A549 (cell line): Measurements from ENCODE around the gene CHRNB1. TPM values are rescaled to one million over a fixed set of nuclear protein-coding genes. Genes with fewer than 3 reads are reported as not detected.

Experiments
- ATAC-seq, 2 experiments: fragments of 200-7000 bp in 1 of 2; fragments of >200 bp in 1 of 2; cut with Nextera tagmentation in 1 of 2; cut with Tn5 transposase in 1 of 2; 3 replicates each; pipeline versions ENCODE4 v1.8.0 to v1.9.1; 2018 to 2020; ENCODE audit warnings: mild to moderate bottlenecking in 1 of 2, moderate library complexity in 1 of 2
- CTCF ChIA-PET: fragments of 300-600 bp; sonication (Branson Sonifier 250); formaldehyde crosslinking; extraction: SDS; loops from one replicate; lab custom pipeline; 2021; ENCODE audit warnings: antibody characterized with exemption, inconsistent platforms; lab: Yijun Ruan, JAX
- POLR2A ChIA-PET: fragments of 350-600 bp; formaldehyde crosslinking; extraction: SDS; loops from one replicate; lab custom pipeline; 2021; ENCODE audit warnings: antibody characterized with exemption, inconsistent platforms; lab: Yijun Ruan, JAX
- DNase-seq, 2 experiments: peaks; one replicate each; pipeline versions ENCODE4 v3.0.0 to v3.0.0-alpha.2; 2011 to 2016; ENCODE audit warnings: low read depth in 1 of 2, low spot score in 1 of 2
- FAIRE-seq: peaks from 2 replicates; lab custom pipeline; 2011; peaks lifted over from hg19 to GRCh38; lab: Jason Lieb, UNC
- H3K27ac ChIP-seq, 2 experiments: fragments of >200 bp; sonication (Bioruptor Twin); formaldehyde crosslinking; 3 replicates each; pipeline ENCODE4 v1.5.1; 2016 to 2017
- H3K4me1 ChIP-seq: fragments of >200 bp; sonication (Bioruptor Twin); formaldehyde crosslinking; 3 replicates; pipeline ENCODE4 v1.6.1; 2016
- H3K4me2 ChIP-seq: fragments of >200 bp; sonication (Bioruptor Twin); formaldehyde crosslinking; 3 replicates; pipeline ENCODE4 v1.6.1; 2016
- H3K4me3 ChIP-seq: fragments of >200 bp; sonication (Bioruptor Twin); formaldehyde crosslinking; 3 replicates; pipeline ENCODE4 v1.5.1; 2016
- H3K9me3 ChIP-seq: fragments of >200 bp; sonication (Bioruptor Twin); formaldehyde crosslinking; 3 replicates; pipeline ENCODE4 v1.6.1; 2016
- CHD2 ChIP-seq: fragments of 150-350 bp; IDR thresholded peaks from 2 replicates; pipeline ENCODE4 v1.6.1; 2014; ENCODE audit warnings: low read length; ENCODE audit not compliant: partially characterized antibody
- EHF ChIP-seq: fragments of 250-450 bp; sonication (Bioruptor Pico); IDR thresholded peaks from 2 replicates; pipeline ENCODE4 v1.5.0; 2020; ENCODE audit warnings: mild to moderate bottlenecking
- FOSB ChIP-seq: fragments of 250-450 bp; sonication (Bioruptor Pico); IDR thresholded peaks from 2 replicates; pipeline ENCODE4 v1.5.0; 2020; ENCODE audit warnings: mild to moderate bottlenecking, moderate library complexity
- GATA3 ChIP-seq: IDR thresholded peaks from 2 replicates; pipeline ENCODE4 v1.6.1; 2012; ENCODE audit warnings: borderline replicate concordance
- HOXB13 ChIP-seq: fragments of 250-450 bp; sonication (Bioruptor Pico); IDR thresholded peaks from 2 replicates; pipeline ENCODE4 v1.5.0; 2020; ENCODE audit warnings: low read depth, mild to moderate bottlenecking, moderate library complexity
- KDM1A ChIP-seq: fragments of 200-600 bp; sonication (generic); IDR thresholded peaks from 2 replicates; pipeline ENCODE4 v1.6.1; 2016; ENCODE audit warnings: low read depth, mild to moderate bottlenecking
- MYC ChIP-seq: IDR thresholded peaks from 2 replicates; pipeline ENCODE4 v1.6.1; 2012; ENCODE audit warnings: mild to moderate bottlenecking, inconsistent platforms, low read length, improper control_type of control experiment, borderline replicate concordance
- NR3C1 ChIP-seq: fragments of >200 bp; sonication (Bioruptor Twin); formaldehyde crosslinking; IDR thresholded peaks from 3 replicates; pipeline ENCODE4 v1.6.1; 2017
- PHF8 ChIP-seq: fragments of 200-600 bp; sonication (generic); IDR thresholded peaks from 2 replicates; pipeline ENCODE4 v1.6.1; 2016; ENCODE audit warnings: low read depth, mild to moderate bottlenecking, antibody characterized with exemption, moderate library complexity, borderline replicate concordance
- POLR2A ChIP-seq: IDR thresholded peaks from 2 replicates; pipeline ENCODE4 v1.6.1; 2012; ENCODE audit warnings: mild to moderate bottlenecking, low read length
- RARB ChIP-seq: fragments of 250-450 bp; sonication (Bioruptor Pico); IDR thresholded peaks from 2 replicates; pipeline ENCODE4 v1.8.0; 2021; ENCODE audit warnings: mild to moderate bottlenecking, moderate library complexity
- RFX5 ChIP-seq: fragments of 450-650 bp; IDR thresholded peaks from 2 replicates; pipeline ENCODE4 v1.7.1; 2014; ENCODE audit warnings: antibody characterized with exemption, mild to moderate bottlenecking, moderate library complexity
- RNF2 ChIP-seq: fragments of 200-600 bp; sonication (generic); IDR thresholded peaks from 2 replicates; pipeline ENCODE4 v1.6.1; 2016; ENCODE audit warnings: low read depth, mild to moderate bottlenecking, antibody characterized with exemption, moderate library complexity, borderline replicate concordance
- ZFP36 ChIP-seq: fragments of 450-650 bp; IDR thresholded peaks from 2 replicates; pipeline ENCODE4 v1.6.1; 2014; ENCODE audit warnings: borderline replicate concordance; ENCODE audit not compliant: partially characterized antibody
- ZSCAN20 ChIP-seq: fragments of 250-450 bp; sonication (Bioruptor Pico); IDR thresholded peaks from 2 replicates; pipeline ENCODE4 v1.8.0; 2022; ENCODE audit warnings: mild to moderate bottlenecking, moderate library complexity
- WGBS: methylation state at CpG from one replicate; pipeline ENCODE4 v1.1.6; 2017; ENCODE audit errors: missing lambda C conversion rate; 5-methylcytosine and 5-hydroxymethylcytosine counted together
- polyA plus RNA-seq, 4 experiments: library from polyadenylated mRNA; depleted of rRNA in 3 of 4; stranded (reverse); fragments of >200 nt; fragmentation: RNase III in 1 of 4; extraction: RNeasy Plus Mini Kit Qiagen cat#74134 plus additional on column Dnase treatment in 1 of 4; gene quantifications; 2 replicates in 3 of 4; 3 replicates in 1 of 4; pipeline ENCODE4 v1.2.3, GENCODE V29; 2011 to 2017
- TF ChIP-seq, protein P1 (sequence below): fragments of 250-450 bp; sonication (Bioruptor Pico); IDR thresholded peaks from 2 replicates; pipeline ENCODE4 v1.5.0; 2020; ENCODE audit warnings: low read depth, mild to moderate bottlenecking, moderate library complexity
- TF ChIP-seq, protein P2 (sequence below): fragments of >200 bp; sonication (Bioruptor Twin); formaldehyde crosslinking; IDR thresholded peaks from 2 replicates; pipeline ENCODE4 v1.6.1; 2016
- TF ChIP-seq, protein P3 (sequence below): fragments of 150-350 bp; IDR thresholded peaks from 2 replicates; pipeline ENCODE4 v1.6.1; 2014; ENCODE audit warnings: low read depth, mild to moderate bottlenecking, low read length
- TF ChIP-seq, protein P4 (sequence below): IDR thresholded peaks from 2 replicates; pipeline ENCODE4 v1.6.1; 2012; ENCODE audit warnings: low read depth, borderline replicate concordance
- TF ChIP-seq, protein P5 (sequence below): fragments of >200 bp; sonication (Bioruptor Twin); formaldehyde crosslinking; IDR thresholded peaks from 3 replicates; pipeline ENCODE4 v1.6.1; 2016
- TF ChIP-seq, protein P6 (sequence below): IDR thresholded peaks from 2 replicates; pipeline ENCODE4 v1.6.1; 2012

Gene CHRNB1
- polyA plus RNA-seq, 2 of the 4 experiments (the other 2 are of a cell fraction) = 6.5 to 8.4 TPM

DNA sequence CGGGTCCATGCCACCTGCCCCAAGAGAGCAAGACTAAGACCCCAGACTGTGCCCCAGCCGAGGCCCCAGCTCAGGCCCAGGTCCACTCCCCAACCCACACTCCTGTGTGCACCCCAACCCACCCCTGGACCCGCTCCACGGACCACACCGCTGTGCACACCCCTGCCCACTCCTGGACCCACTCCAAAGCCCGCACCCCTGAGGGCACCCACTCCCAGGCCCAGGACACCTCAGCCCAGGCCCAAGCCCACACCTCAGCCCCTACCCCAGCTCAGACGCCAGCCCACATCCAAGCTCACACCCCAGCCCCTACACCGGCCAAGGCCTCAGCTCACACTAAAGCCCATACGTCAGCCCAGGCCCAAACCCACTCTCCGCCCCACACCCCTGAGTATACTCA lies 15.1 kb upstream of the CHRNB1 start:
- TF ChIP-seq ZFP36 (no peak), EHF (CRISPR knock-in tag) (no peak), ZSCAN20 (no peak), KDM1A (no peak), CHD2 (no peak)
- TF ChIP-seq, protein P1, sequence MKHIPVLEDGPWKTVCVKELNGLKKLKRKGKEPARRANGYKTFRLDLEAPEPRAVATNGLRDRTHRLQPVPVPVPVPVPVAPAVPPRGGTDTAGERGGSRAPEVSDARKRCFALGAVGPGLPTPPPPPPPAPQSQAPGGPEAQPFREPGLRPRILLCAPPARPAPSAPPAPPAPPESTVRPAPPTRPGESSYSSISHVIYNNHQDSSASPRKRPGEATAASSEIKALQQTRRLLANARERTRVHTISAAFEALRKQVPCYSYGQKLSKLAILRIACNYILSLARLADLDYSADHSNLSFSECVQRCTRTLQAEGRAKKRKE (CRISPR knock-in tag) = no peak
- TF ChIP-seq, protein P2, sequence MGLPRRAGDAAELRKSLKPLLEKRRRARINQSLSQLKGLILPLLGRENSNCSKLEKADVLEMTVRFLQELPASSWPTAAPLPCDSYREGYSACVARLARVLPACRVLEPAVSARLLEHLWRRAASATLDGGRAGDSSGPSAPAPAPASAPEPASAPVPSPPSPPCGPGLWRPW = no peak
- no peaks in the 10 kb centered on the region for H3K4me1 ChIP-seq
- FAIRE-seq = no peak
- H3K9me3 ChIP-seq = no peaks in the 10 kb centered on the region
- H3K4me3 ChIP-seq = no peak overlapping the region
- H3K4me2 ChIP-seq = no peak overlapping the region
- no peak for DNase-seq
- ATAC-seq = no peak
- ChIA-PET CTCF (interaction anchor here (1.0 to 17.0 kb wide), 3 partner anchors 10 to 75 kb away, joined by 3 to 232 read pairs (median 18); partner anchors contain the start of genes KCTD11, SPEM1 and TMEM95), POLR2A (interaction anchor here (1.0 kb wide), 1 partner anchor 9 kb away, joined by 3 read pairs; no protein-coding TSS in a partner anchor)
- WGBS = 79% methylated on average over 7 of the region's 10 CpGs
- no peak overlapping the region for H3K27ac ChIP-seq

DNA sequence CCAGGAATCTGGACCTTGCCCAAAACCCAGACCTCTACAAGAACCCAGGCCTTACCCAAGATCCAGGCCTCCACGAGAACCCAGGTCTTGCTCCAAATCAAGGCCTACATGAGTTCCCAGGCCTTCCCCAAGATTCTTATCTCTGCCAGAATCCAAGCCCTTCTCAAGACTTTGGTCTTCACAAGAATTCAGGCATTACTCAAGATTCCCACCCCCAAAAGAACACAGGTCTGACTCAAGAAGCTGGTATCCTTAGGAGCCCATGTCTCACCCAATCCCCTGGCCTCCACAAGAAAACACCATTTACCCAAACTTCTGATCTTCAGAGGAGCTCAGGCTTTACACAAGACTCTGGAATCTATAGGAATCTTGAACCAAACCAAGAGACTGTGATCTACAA lies 13.6 kb upstream of the CHRNB1 start:
- Histone ChIP-seq H3K4me3 (no peak overlapping the region), H3K27ac (no peak overlapping the region), H3K9me3 (no peaks in the 10 kb centered on the region)
- ATAC-seq (no peak), FAIRE-seq (no peak)
- CTCF ChIA-PET = interaction anchor here (0.7 to 17.0 kb wide), 6 partner anchors 10 to 129 kb away, joined by 3 to 232 read pairs (median 6); partner anchors contain the start of genes KCTD11, SPEM1 and TMEM95
- TF ChIP-seq GATA3 = no peak
- TF ChIP-seq FOSB (CRISPR knock-in tag) = no peak
- TF ChIP-seq MYC = no peak
- TF ChIP-seq, protein P2 = no peak
- no peak for TF ChIP-seq RARB (CRISPR knock-in tag)
- TF ChIP-seq PHF8 = no peak
- TF ChIP-seq ZSCAN20 = no peak
- TF ChIP-seq, protein P3, sequence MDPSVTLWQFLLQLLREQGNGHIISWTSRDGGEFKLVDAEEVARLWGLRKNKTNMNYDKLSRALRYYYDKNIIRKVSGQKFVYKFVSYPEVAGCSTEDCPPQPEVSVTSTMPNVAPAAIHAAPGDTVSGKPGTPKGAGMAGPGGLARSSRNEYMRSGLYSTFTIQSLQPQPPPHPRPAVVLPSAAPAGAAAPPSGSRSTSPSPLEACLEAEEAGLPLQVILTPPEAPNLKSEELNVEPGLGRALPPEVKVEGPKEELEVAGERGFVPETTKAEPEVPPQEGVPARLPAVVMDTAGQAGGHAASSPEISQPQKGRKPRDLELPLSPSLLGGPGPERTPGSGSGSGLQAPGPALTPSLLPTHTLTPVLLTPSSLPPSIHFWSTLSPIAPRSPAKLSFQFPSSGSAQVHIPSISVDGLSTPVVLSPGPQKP = no peak
- no peak for TF ChIP-seq POLR2A
- TF ChIP-seq RFX5 = no peak
- TF ChIP-seq, protein P4, sequence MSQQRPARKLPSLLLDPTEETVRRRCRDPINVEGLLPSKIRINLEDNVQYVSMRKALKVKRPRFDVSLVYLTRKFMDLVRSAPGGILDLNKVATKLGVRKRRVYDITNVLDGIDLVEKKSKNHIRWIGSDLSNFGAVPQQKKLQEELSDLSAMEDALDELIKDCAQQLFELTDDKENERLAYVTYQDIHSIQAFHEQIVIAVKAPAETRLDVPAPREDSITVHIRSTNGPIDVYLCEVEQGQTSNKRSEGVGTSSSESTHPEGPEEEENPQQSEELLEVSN = no peak
- no peak for TF ChIP-seq KDM1A
- TF ChIP-seq, protein P5, sequence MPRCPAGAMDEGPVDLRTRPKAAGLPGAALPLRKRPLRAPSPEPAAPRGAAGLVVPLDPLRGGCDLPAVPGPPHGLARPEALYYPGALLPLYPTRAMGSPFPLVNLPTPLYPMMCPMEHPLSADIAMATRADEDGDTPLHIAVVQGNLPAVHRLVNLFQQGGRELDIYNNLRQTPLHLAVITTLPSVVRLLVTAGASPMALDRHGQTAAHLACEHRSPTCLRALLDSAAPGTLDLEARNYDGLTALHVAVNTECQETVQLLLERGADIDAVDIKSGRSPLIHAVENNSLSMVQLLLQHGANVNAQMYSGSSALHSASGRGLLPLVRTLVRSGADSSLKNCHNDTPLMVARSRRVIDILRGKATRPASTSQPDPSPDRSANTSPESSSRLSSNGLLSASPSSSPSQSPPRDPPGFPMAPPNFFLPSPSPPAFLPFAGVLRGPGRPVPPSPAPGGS = no peak
- no peak for TF ChIP-seq EHF (CRISPR knock-in tag)
- TF ChIP-seq NR3C1 = no peak
- TF ChIP-seq, protein P6, sequence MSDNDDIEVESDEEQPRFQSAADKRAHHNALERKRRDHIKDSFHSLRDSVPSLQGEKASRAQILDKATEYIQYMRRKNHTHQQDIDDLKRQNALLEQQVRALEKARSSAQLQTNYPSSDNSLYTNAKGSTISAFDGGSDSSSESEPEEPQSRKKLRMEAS = no peak
- TF ChIP-seq HOXB13 = no peak
- TF ChIP-seq RNF2 = no peak
- TF ChIP-seq, all 56 proteins: peak for 0
- POLR2A ChIA-PET = no interaction called here
- 62% methylated on average over 1 of the region's 1 CpG for WGBS
- peaks cover 3% of the 10 kb centered on the region for H3K4me1 ChIP-seq
- no peak overlapping the region for H3K4me2 ChIP-seq
- DNase-seq = no peak
